OCI-LY1 (cell line): ENCODE measurements around the gene DNAH14.

Experiments
- H2AFZ ChIP-seq: fragments of 200-600 bp; sonication (generic), shearing (Covaris generic); 2 replicates; pipeline ENCODE4 v1.6.0; 2014; ENCODE audit warnings: antibody characterized with exemption, mild to moderate bottlenecking, low read length
- H3F3A ChIP-seq: fragments of 200-600 bp; sonication (generic), shearing (Covaris generic); 2 replicates; pipeline ENCODE4 v1.6.0; 2014; ENCODE audit warnings: mild to moderate bottlenecking, antibody characterized with exemption, low read length, moderate library complexity; ENCODE audit not compliant: insufficient read depth
- H3K27ac ChIP-seq: fragments of 200-600 bp; sonication (generic); 2 replicates; pipeline ENCODE4 v1.5.1; 2014; ENCODE audit warnings: low read length, mixed run types, mild to moderate bottlenecking, low read depth; ENCODE audit not compliant: poor library complexity, severe bottlenecking
- H3K27me3 ChIP-seq: fragments of 200-600 bp; sonication (generic); 2 replicates; pipeline ENCODE4 v1.6.0; 2014; ENCODE audit warnings: antibody characterized with exemption, mild to moderate bottlenecking, low read length, moderate library complexity; ENCODE audit not compliant: insufficient read depth
- H3K36me3 ChIP-seq: fragments of 200-600 bp; sonication (generic); 2 replicates; pipeline ENCODE4 v1.6.1; 2014; ENCODE audit warnings: mild to moderate bottlenecking, antibody characterized with exemption, low read length, moderate library complexity, mixed read lengths; ENCODE audit not compliant: insufficient read depth
- H3K4me1 ChIP-seq: fragments of 200-600 bp; sonication (generic); 2 replicates; pipeline ENCODE4 v1.5.1; 2014; ENCODE audit warnings: mild to moderate bottlenecking, low read length, moderate library complexity; ENCODE audit not compliant: insufficient read depth, severe bottlenecking
- H3K4me2 ChIP-seq: fragments of 200-600 bp; sonication (generic), shearing (Covaris generic); 2 replicates; pipeline ENCODE4 v1.6.1; 2014; ENCODE audit warnings: low read length
- H3K4me3 ChIP-seq: fragments of 200-600 bp; sonication (generic); 2 replicates; pipeline ENCODE4 v1.5.1; 2014; ENCODE audit warnings: low read length, low read depth, mild to moderate bottlenecking, mixed read lengths; ENCODE audit not compliant: poor library complexity, severe bottlenecking
- H3K79me2 ChIP-seq: fragments of 200-600 bp; shearing (Covaris generic); 2 replicates; pipeline ENCODE4 v1.6.1; 2016; ENCODE audit warnings: mixed run types, low read length, mixed read lengths; ENCODE audit not compliant: insufficient read depth
- H3K9ac ChIP-seq: fragments of 200-600 bp; sonication (generic), shearing (Covaris generic); 2 replicates; pipeline ENCODE4 v1.6.1; 2014; ENCODE audit warnings: mild to moderate bottlenecking, low read length, mixed read lengths
- H3K9me2 ChIP-seq: fragments of 200-600 bp; sonication (generic), shearing (Covaris generic); 2 replicates; pipeline ENCODE4 v1.6.1; 2014; ENCODE audit warnings: low read depth, mild to moderate bottlenecking, low read length, mixed read lengths
- H3K9me3 ChIP-seq: fragments of 200-600 bp; shearing (Covaris generic); 2 replicates; pipeline ENCODE4 v1.6.1; 2014; ENCODE audit warnings: low read length, mixed read lengths
- H4K20me1 ChIP-seq: fragments of 200-600 bp; sonication (generic), shearing (Covaris generic); 2 replicates; pipeline ENCODE4 v1.6.0; 2016; ENCODE audit warnings: mild to moderate bottlenecking, low read length; ENCODE audit not compliant: insufficient read depth
- CTCF ChIP-seq: fragments of 200-600 bp; sonication (generic), shearing (Covaris generic); IDR thresholded peaks from 2 replicates; pipeline ENCODE4 v1.5.1; 2017; ENCODE audit warnings: mild to moderate bottlenecking, antibody characterized with exemption, low read length, moderate library complexity, mixed read lengths
- EZH2 ChIP-seq: fragments of 200-600 bp; sonication (generic), shearing (Covaris generic); IDR thresholded peaks from 2 replicates; pipeline ENCODE4 v1.8.0; 2017; ENCODE audit warnings: borderline replicate concordance, mixed run types, mild to moderate bottlenecking, antibody characterized with exemption, low read length, moderate library complexity, mixed read lengths

Gene DNAH14

DNA sequence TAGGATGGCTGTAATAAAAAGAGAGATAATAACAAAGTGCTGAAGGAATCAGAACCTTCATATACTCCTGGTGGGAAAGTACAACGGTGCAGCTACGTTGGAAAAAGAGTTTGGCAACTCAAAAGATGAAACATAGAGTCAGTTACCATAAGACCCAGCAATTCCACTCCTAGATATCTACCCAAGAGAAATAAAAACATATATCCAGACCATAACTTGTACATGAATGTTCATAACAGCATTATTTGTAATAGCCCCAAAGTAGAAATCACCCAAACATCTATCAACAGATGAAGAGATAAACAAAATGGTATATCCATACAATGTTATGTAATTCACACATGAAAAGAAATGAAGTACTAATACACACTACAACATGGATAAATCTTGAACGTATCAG lies 30.5 kb upstream of the DNAH14 start:
- Histone ChIP-seq H3K9me2 (no peaks in the 10 kb centered on the region), H3K9me3 (no peaks in the 10 kb centered on the region), H3F3A (no peaks in the 10 kb centered on the region), H4K20me1 (no peaks in the 10 kb centered on the region), H3K27ac (no peak overlapping the region), H3K4me2 (no peak overlapping the region), H2AFZ (no peak overlapping the region), H3K9ac (no peak overlapping the region), H3K27me3 (no peaks in the 10 kb centered on the region), H3K4me3 (no peak overlapping the region), H3K4me1 (no peaks in the 10 kb centered on the region), H3K36me3 (no peaks in the 10 kb centered on the region), H3K79me2 (no peaks in the 10 kb centered on the region)
- TF ChIP-seq EZH2 (no peak), CTCF (no peak)

GRCh38 chr1:224900062-224900630 lies 29.3 kb upstream of the DNAH14 start:
- Histone ChIP-seq H4K20me1 (no peaks in the 10 kb centered on the region), H2AFZ (no peak overlapping the region), H3K79me2 (no peaks in the 10 kb centered on the region), H3F3A (no peaks in the 10 kb centered on the region), H3K9me3 (no peaks in the 10 kb centered on the region), H3K4me1 (no peaks in the 10 kb centered on the region), H3K9me2 (no peaks in the 10 kb centered on the region), H3K27me3 (no peaks in the 10 kb centered on the region), H3K27ac (no peak overlapping the region), H3K36me3 (no peaks in the 10 kb centered on the region), H3K4me3 (no peak overlapping the region), H3K4me2 (no peak overlapping the region), H3K9ac (no peak overlapping the region)
- TF ChIP-seq CTCF (no peak), EZH2 (no peak)

DNA sequence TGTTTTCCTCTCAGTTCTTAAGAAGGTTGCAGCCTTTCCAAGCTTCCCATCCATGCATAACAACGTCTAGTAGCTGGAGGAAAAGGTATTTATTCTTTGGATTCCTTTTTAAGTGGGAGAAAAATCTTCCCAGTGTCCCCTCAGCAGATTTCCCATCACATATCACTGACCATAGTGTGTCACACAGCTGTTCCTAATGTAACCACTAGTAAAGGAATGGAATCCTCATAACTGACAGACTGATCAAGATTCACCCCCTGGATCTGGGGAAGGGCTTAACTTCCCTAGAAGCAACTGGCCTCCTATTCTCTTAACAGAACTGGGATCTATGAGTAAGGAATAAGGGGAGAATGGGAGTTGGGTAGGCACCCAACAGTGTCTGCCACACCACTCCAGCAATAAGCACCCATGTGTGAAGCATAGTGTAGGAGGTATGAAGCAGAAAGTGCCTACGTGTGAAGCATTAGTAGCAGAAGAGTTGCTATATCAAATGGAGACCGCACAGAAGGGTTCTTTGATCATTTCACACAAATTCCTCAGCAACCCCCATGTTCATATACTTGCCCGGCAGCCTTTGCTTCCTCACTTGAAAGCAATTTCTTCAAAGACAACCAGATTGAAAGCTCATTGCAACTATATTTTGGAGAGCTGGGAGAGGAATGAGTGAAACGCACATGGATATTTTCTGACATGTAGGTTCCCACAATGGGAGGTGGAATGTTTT lies 28.2 kb upstream of the DNAH14 start:
- no peak overlapping the region for H3K4me2 ChIP-seq
- no peaks in the 10 kb centered on the region for H3K79me2 ChIP-seq
- no peaks in the 10 kb centered on the region for H3F3A ChIP-seq
- no peak overlapping the region for H2AFZ ChIP-seq
- no peaks in the 10 kb centered on the region for H3K27me3 ChIP-seq
- H4K20me1 ChIP-seq = no peaks in the 10 kb centered on the region
- H3K4me1 ChIP-seq = no peaks in the 10 kb centered on the region
- no peak for TF ChIP-seq CTCF
- no peak for TF ChIP-seq EZH2
- no peaks in the 10 kb centered on the region for H3K36me3 ChIP-seq
- H3K4me3 ChIP-seq = no peak overlapping the region
- no peaks in the 10 kb centered on the region for H3K9me3 ChIP-seq
- no peak overlapping the region for H3K9ac ChIP-seq
- H3K9me2 ChIP-seq = no peaks in the 10 kb centered on the region
- H3K27ac ChIP-seq = no peak overlapping the region
